ENCODE measurements around the gene ADAD2. TPM values are rescaled to one million over a fixed set of nuclear protein-coding genes. Genes with fewer than 3 reads are reported as not detected.

The ADAD2 gene
- total RNA-seq, 1 experiment from 2014 or later = not detected

- H3K27me3 ChIP-seq (ENCODE audit: control insufficient read depth, insufficient read depth, low read length) = no peaks in the 10 kb centered on the region
- DNase-seq = peak; percentile 30
These were observed 8.9 kb upstream of the ADAD2 start for GRCh38 chr16:84182104-84182503.

GRCh38 chr16:84182680-84183571, 8.0 kb upstream of the ADAD2 start:
- Histone ChIP-seq H3K36me3 (replicated peaks; ENCODE audit: control insufficient read depth, insufficient read depth, low read length) (peaks cover 23% of the 10 kb centered on the region), H3K4me3 (ENCODE audit: insufficient read depth, low read depth, low read length) (no peak overlapping the region)
- DNase-seq = peak; percentile 39

More at GRCh38 chr16:84182104-84182503, 8.9 kb upstream of the ADAD2 start:
- Histone ChIP-seq H3K4me3 (ENCODE audit: insufficient read depth, low read depth, low read length) (no peak overlapping the region), H3K36me3 (replicated peaks; ENCODE audit: control insufficient read depth, insufficient read depth, low read length) (peaks cover 23% of the 10 kb centered on the region)

GRCh38 chr16:84183572-84183875, 7.4 kb upstream of the ADAD2 start:
- Histone ChIP-seq H3K27me3 (ENCODE audit: control insufficient read depth, insufficient read depth, low read length) (no peaks in the 10 kb centered on the region), H3K4me3 (ENCODE audit: insufficient read depth, low read depth, low read length) (no peak overlapping the region), H3K36me3 (replicated peaks; ENCODE audit: control insufficient read depth, insufficient read depth, low read length) (peaks cover 20% of the 10 kb centered on the region)
- DNase-seq = no peak

More at GRCh38 chr16:84182680-84183571, 8.0 kb upstream of the ADAD2 start:
- no peaks in the 10 kb centered on the region for H3K27me3 ChIP-seq (ENCODE audit: control insufficient read depth, insufficient read depth, low read length)

GRCh38 chr16:84183911-84184591, 6.9 kb upstream of the ADAD2 start:
- DNase-seq = peak; percentile 60
- Histone ChIP-seq H3K36me3 (replicated peaks; ENCODE audit: control insufficient read depth, insufficient read depth, low read length) (peaks cover 18% of the 10 kb centered on the region), H3K4me3 (ENCODE audit: insufficient read depth, low read depth, low read length) (no peak overlapping the region), H3K27me3 (ENCODE audit: control insufficient read depth, insufficient read depth, low read length) (no peaks in the 10 kb centered on the region)

- no peak overlapping the region for H3K4me3 ChIP-seq (ENCODE audit: insufficient read depth, low read depth, low read length)
- H3K36me3 ChIP-seq (replicated peaks; ENCODE audit: control insufficient read depth, insufficient read depth, low read length) = peaks cover 18% of the 10 kb centered on the region
- no peaks in the 10 kb centered on the region for H3K27me3 ChIP-seq (ENCODE audit: control insufficient read depth, insufficient read depth, low read length)
- peak; percentile 33 for DNase-seq
These were observed 6.2 kb upstream of the ADAD2 start for GRCh38 chr16:84184775-84185174.

- peaks cover 14% of the 10 kb centered on the region for H3K36me3 ChIP-seq (replicated peaks; ENCODE audit: control insufficient read depth, insufficient read depth, low read length)
- DNase-seq = peak; percentile 99
- peak within 1 kb of the TSS; percentile 94 for H3K4me3 ChIP-seq (ENCODE audit: insufficient read depth, low read depth, low read length)
- H3K27me3 ChIP-seq (ENCODE audit: control insufficient read depth, insufficient read depth, low read length) = no peaks in the 10 kb centered on the region
These were observed 4.1 kb upstream of the ADAD2 start, which contains the start of gene TAF1C for GRCh38 chr16:84186685-84187437. Gene TAF1C (minus strand): TSS chr16:84187057. CDS start chr16:84184988, 2,069 bp downstream.

- Histone ChIP-seq H3K4me3 (ENCODE audit: insufficient read depth, low read depth, low read length) (no peak overlapping the region), H3K27me3 (ENCODE audit: control insufficient read depth, insufficient read depth, low read length) (no peaks in the 10 kb centered on the region), H3K36me3 (replicated peaks; ENCODE audit: control insufficient read depth, insufficient read depth, low read length) (no peaks in the 10 kb centered on the region)
- DNase-seq = no peak
These were observed 509 bp downstream of the ADAD2 start for GRCh38 chr16:84191466-84191865.

GRCh38 chr16:84193480-84193879, 2.5 kb downstream of the ADAD2 start:
- no peak for DNase-seq
- Histone ChIP-seq H3K4me3 (ENCODE audit: insufficient read depth, low read depth, low read length) (no peak overlapping the region), H3K27me3 (ENCODE audit: control insufficient read depth, insufficient read depth, low read length) (no peaks in the 10 kb centered on the region), H3K36me3 (replicated peaks; ENCODE audit: control insufficient read depth, insufficient read depth, low read length) (no peaks in the 10 kb centered on the region)

GRCh38 chr16:84194018-84194417, 3.1 kb downstream of the ADAD2 start:
- Histone ChIP-seq H3K27me3 (ENCODE audit: control insufficient read depth, insufficient read depth, low read length) (no peaks in the 10 kb centered on the region), H3K4me3 (ENCODE audit: insufficient read depth, low read depth, low read length) (no peak overlapping the region), H3K36me3 (replicated peaks; ENCODE audit: control insufficient read depth, insufficient read depth, low read length) (no peaks in the 10 kb centered on the region)
- no peak for DNase-seq

GRCh38 chr16:84194470-84195200, 3.7 kb downstream of the ADAD2 start:
- DNase-seq = peak; percentile 60
- Histone ChIP-seq H3K36me3 (replicated peaks; ENCODE audit: control insufficient read depth, insufficient read depth, low read length) (no peaks in the 10 kb centered on the region), H3K27me3 (ENCODE audit: control insufficient read depth, insufficient read depth, low read length) (no peaks in the 10 kb centered on the region), H3K4me3 (ENCODE audit: insufficient read depth, low read depth, low read length) (no peak overlapping the region)

- peak; percentile 64 for DNase-seq
- no peak overlapping the region for H3K4me3 ChIP-seq (ENCODE audit: insufficient read depth, low read depth, low read length)
- H3K36me3 ChIP-seq (replicated peaks; ENCODE audit: control insufficient read depth, insufficient read depth, low read length) = no peaks in the 10 kb centered on the region
- H3K27me3 ChIP-seq (ENCODE audit: control insufficient read depth, insufficient read depth, low read length) = no peaks in the 10 kb centered on the region
These were observed 4.5 kb downstream of the ADAD2 start for GRCh38 chr16:84195201-84196093.

GRCh38 chr16:84196101-84196500, 5.1 kb downstream of the ADAD2 start:
- Histone ChIP-seq H3K36me3 (replicated peaks; ENCODE audit: control insufficient read depth, insufficient read depth, low read length) (no peaks in the 10 kb centered on the region), H3K27me3 (ENCODE audit: control insufficient read depth, insufficient read depth, low read length) (no peaks in the 10 kb centered on the region)
- peak; percentile 56 for DNase-seq

GRCh38 chr16:84196727-84197394, 5.9 kb downstream of the ADAD2 start:
- DNase-seq = peak; percentile 79
- Histone ChIP-seq H3K36me3 (replicated peaks; ENCODE audit: control insufficient read depth, insufficient read depth, low read length) (no peaks in the 10 kb centered on the region), H3K27me3 (ENCODE audit: control insufficient read depth, insufficient read depth, low read length) (no peaks in the 10 kb centered on the region), H3K4me3 (ENCODE audit: insufficient read depth, low read depth, low read length) (no peak overlapping the region)

More at GRCh38 chr16:84196101-84196500, 5.1 kb downstream of the ADAD2 start:
- no peak overlapping the region for H3K4me3 ChIP-seq (ENCODE audit: insufficient read depth, low read depth, low read length)
